Upper lobe of right lung (tissue), 1 donor: Measurements from ENCODE around the gene FRMD4A. TPM values are rescaled to one million over a fixed set of nuclear protein-coding genes. Genes with fewer than 3 reads are reported as not detected.

ENCODE experiments used
- ATAC-seq: fragments of 200-7000 bp; cut with Tn5 transposase; one replicate; pipeline ENCODE4 v1.9.1; 2020; ENCODE audit warnings: mild to moderate bottlenecking, moderate library complexity
- DNase-seq: peaks from one replicate; pipeline ENCODE4 v3.0.0-alpha.2; 2020
- H3K27ac ChIP-seq: fragments of 200-600 bp; one replicate; pipeline ENCODE4 v1.8.0; 2022
- H3K27me3 ChIP-seq: fragments of 200-600 bp; one replicate; pipeline ENCODE4 v1.8.0; 2022; ENCODE audit warnings: mild to moderate bottlenecking
- H3K36me3 ChIP-seq: fragments of 200-600 bp; one replicate; pipeline ENCODE4 v1.8.0; 2022
- H3K4me1 ChIP-seq: fragments of 200-600 bp; one replicate; pipeline ENCODE4 v1.8.0; 2022
- H3K4me3 ChIP-seq: fragments of 200-600 bp; one replicate; pipeline ENCODE4 v1.8.0; 2022; ENCODE audit warnings: mild to moderate bottlenecking
- H3K9me3 ChIP-seq: fragments of 200-600 bp; one replicate; pipeline ENCODE4 v1.8.0; 2022
- CTCF ChIP-seq: fragments of 200-600 bp; IDR thresholded peaks from one replicate; pipeline ENCODE4 v1.8.0; 2022; ENCODE audit warnings: antibody characterized with exemption
- intact Hi-C: fragments of 100-400 bp; cut with DNase I; formaldehyde crosslinking; loops from one replicate; pipeline ENCODE4 v1.11.0; 2022
- total RNA-seq: library from RNA; stranded (reverse); fragmentation: NEBNext Ultra II Directional; extraction: Animal tissue kit (Norgen Biotek cat#: 25700); gene quantifications from one replicate; pipeline ENCODE4 v1.2.1, GENCODE V29; 2021
- donor health status: DM: no; HTN: yes; CAD: no; lungs with severe emphysema.

FRMD4A gene
- total RNA-seq, 1 donor from 2014 or later, result 38.3 TPM

- H3K36me3 ChIP-seq, result no peaks in the 10 kb centered on the region
- no peak overlapping the region for H3K27ac ChIP-seq
- H3K9me3 ChIP-seq, result no peaks in the 10 kb centered on the region
- H3K4me3 ChIP-seq, result no peak overlapping the region
- no peaks in the 10 kb centered on the region for H3K4me1 ChIP-seq
- no peaks in the 10 kb centered on the region for H3K27me3 ChIP-seq
- intact Hi-C loops, result loop anchor here (10.0 kb wide), 1 partner anchor 309 kb away; no protein-coding TSS in a partner anchor
- ATAC-seq, result no peak
- DNase-seq, result no peak
- peak; percentile 48 for TF ChIP-seq CTCF
Observed at GRCh38 chr10:14093730-14094484, 236.8 kb downstream of the FRMD4A start.

GRCh38 chr10:14092799-14093198 lies 237.9 kb downstream of the FRMD4A start:
- ATAC-seq (peak; percentile 59), DNase-seq (no peak)
- Histone ChIP-seq H3K27ac (no peak overlapping the region), H3K4me1 (no peaks in the 10 kb centered on the region), H3K27me3 (no peaks in the 10 kb centered on the region), H3K4me3 (no peak overlapping the region), H3K9me3 (no peaks in the 10 kb centered on the region), H3K36me3 (no peaks in the 10 kb centered on the region)
- TF ChIP-seq CTCF, result no peak
- intact Hi-C loops, result loop anchor here (10.0 kb wide), 1 partner anchor 308 kb away; no protein-coding TSS in a partner anchor

GRCh38 chr10:14089556-14090292 lies 241.0 kb downstream of the FRMD4A start:
- Histone ChIP-seq H3K27me3 (no peaks in the 10 kb centered on the region), H3K4me3 (no peak overlapping the region), H3K4me1 (no peaks in the 10 kb centered on the region), H3K9me3 (no peaks in the 10 kb centered on the region), H3K27ac (no peak overlapping the region), H3K36me3 (no peaks in the 10 kb centered on the region)
- ATAC-seq (no peak), DNase-seq (no peak)
- no peak for TF ChIP-seq CTCF
- intact Hi-C loops, result loop anchor here (10.0 kb wide), 1 partner anchor 305 kb away; no protein-coding TSS in a partner anchor

- no peak overlapping the region for H3K4me3 ChIP-seq
- intact Hi-C loops, result no loop called here
- TF ChIP-seq CTCF, result no peak
- H3K36me3 ChIP-seq, result no peaks in the 10 kb centered on the region
- H3K9me3 ChIP-seq, result no peaks in the 10 kb centered on the region
- no peaks in the 10 kb centered on the region for H3K27me3 ChIP-seq
- H3K27ac ChIP-seq, result no peak overlapping the region
- no peak for DNase-seq
- no peaks in the 10 kb centered on the region for H3K4me1 ChIP-seq
- ATAC-seq, result no peak
Observed at GRCh38 chr10:14087566-14087965, 243.2 kb downstream of the FRMD4A start.

GRCh38 chr10:14086596-14086995 lies 244.1 kb downstream of the FRMD4A start:
- H3K4me3 ChIP-seq, result no peak overlapping the region
- no peaks in the 10 kb centered on the region for H3K4me1 ChIP-seq
- TF ChIP-seq CTCF, result no peak
- ATAC-seq (no peak), DNase-seq (no peak)
- intact Hi-C loops, result no loop called here
- H3K27me3 ChIP-seq, result no peaks in the 10 kb centered on the region
- H3K27ac ChIP-seq, result no peak overlapping the region
- H3K9me3 ChIP-seq, result no peaks in the 10 kb centered on the region
- H3K36me3 ChIP-seq, result no peaks in the 10 kb centered on the region
